ENCODE measurements around the gene ACTA2. TPM values are rescaled to one million over a fixed set of nuclear protein-coding genes. Genes with fewer than 3 reads are reported as not detected.

ACTA2 gene
- polyA plus RNA-seq, 3 donors, result 37.2 to 242 (median 231) TPM

DNA sequence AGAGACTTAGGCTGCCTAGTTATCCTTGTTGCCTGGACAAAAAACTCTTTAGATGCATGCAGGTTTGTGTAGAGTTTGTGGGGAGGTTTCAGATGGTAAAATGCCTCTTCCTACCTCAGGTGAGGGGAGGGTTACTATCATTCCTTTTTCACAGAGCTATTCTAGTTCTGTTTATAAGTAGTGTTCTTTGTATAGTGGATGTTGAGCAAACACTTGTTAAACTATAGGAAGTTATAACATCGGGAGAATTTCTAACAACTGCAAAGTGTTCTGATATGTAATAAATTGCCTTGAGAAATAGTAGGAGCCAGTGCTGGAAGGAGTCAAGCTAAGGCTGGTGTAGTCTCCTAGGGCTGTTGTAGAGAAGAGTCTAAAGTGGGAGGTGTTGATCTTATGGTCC is 31.4 kb upstream of the ACTA2 start:
- H3K27ac ChIP-seq (ENCODE audit: low read depth, low read length), result no peak overlapping the region
- 39 to 54% (median 44%) methylated on average over 1 of the region's 1 CpG for WGBS, 3 donors

DNA sequence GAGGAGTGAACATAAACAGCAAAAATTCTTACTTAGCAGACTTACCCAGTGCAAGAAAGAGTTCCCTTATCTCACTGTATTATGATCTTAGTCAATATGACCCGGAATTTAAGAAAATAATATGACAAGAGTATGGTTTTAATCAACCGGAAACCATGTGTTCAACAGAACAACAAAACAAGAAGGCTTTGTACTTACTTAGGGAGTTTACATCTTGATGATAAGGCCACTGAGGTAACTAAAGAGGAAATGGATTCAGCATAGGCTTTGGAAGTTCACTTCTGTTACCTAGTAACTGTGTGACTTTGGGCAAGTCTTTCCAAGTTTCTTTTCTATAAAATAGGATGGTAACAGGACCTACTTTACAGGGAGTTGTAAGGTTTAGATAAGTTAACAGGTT is 30.6 kb upstream of the ACTA2 start:
- 14 to 60% (median 53%) methylated on average over 2 of the region's 2 CpGs for WGBS, 3 donors
- no peak overlapping the region for H3K27ac ChIP-seq (ENCODE audit: low read depth, low read length)

DNA sequence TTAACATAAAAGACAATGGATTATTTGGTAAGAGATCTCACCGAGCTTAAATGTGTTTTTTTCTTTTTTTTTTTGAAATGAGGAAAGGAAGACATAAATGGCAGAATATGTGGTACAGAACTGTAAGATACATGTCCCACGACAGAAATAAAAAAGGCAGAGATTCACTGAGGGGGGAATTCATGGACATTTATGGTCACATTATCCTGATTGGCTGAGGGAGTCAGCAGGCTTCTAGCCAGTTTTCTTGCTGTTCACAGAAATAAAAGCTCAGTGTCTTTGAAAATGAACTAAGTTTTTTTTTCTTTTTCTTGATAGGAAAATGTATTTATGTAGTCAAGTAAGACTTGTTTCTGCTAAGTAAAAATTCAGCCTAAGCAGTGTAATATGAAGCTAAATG is 29.8 kb upstream of the ACTA2 start:
- WGBS, 3 donors, result 70 to 79% (median 76%) methylated on average over 2 of the region's 2 CpGs

GRCh38 chr10:88981435-88981834 is 28.9 kb upstream of the ACTA2 start:
- H3K27ac ChIP-seq (ENCODE audit: low read depth, low read length), result no peak overlapping the region
- WGBS, 3 donors, result 78 to 88% (median 83%) methylated on average over 5 of the region's 5 CpGs

More for the DNA sequence above, 29.8 kb upstream of the ACTA2 start:
- no peak overlapping the region for H3K27ac ChIP-seq (ENCODE audit: low read depth, low read length)

DNA sequence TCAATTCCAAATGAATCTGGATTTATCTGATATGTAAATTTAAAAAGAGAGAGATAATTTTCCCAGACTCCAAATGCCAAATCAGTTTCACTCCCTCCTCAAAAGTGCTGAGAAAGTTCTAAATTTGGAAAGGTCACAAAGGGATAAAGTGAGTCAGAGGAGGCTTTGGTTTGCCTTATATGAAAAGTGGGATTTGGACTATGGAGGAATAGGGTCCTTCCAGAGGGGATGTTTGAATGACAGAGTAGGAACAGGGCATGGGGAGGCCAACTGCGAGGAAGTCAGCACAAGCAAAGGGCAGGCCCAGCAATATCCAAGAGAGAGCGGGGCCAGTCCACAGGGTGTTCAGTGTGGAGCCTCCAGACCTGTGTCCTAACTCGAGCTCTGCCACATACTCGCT is 28.2 kb upstream of the ACTA2 start:
- WGBS, 3 donors, result 64 to 76% (median 69%) methylated on average over 4 of the region's 4 CpGs
- H3K27ac ChIP-seq (ENCODE audit: low read depth, low read length), result peak overlapping the region; percentile 54

- no peak overlapping the region for H3K27ac ChIP-seq (ENCODE audit: low read depth, low read length)
- 62 to 74% (median 64%) methylated on average over 4 of the region's 4 CpGs for WGBS, 3 donors
Observed at GRCh38 chr10:88980247-88980646, 27.7 kb upstream of the ACTA2 start.

DNA sequence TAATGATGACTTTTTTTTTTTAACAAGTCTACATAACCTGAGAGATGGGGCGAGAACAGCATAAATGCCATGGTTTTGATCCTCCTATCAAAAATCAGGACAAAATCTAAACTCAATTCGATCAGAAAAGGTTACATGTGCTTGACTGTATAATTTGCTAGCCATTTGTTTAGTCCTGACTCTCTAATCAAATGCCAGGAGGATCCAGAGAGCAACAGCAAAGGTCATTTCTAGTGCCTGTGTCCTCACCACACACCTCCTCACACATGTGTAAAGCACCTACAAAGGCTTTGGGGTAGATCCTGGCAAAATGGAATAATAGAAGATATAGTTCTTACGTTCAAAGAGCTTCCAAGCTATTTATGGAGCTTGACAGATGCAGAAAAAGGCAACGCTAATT is 27.0 kb upstream of the ACTA2 start:
- no peak overlapping the region for H3K27ac ChIP-seq (ENCODE audit: low read depth, low read length)
- WGBS, 3 donors, result 82 to 84% (median 82%) methylated on average over 4 of the region's 4 CpGs

- 23 to 64% (median 31%) methylated on average over 5 of the region's 5 CpGs for WGBS, 3 donors
Observed at GRCh38 chr10:88979153-88979562, 26.6 kb upstream of the ACTA2 start.

GRCh38 chr10:88978463-88978862 is 25.9 kb upstream of the ACTA2 start:
- peak overlapping the region; percentile 66 for H3K27ac ChIP-seq (ENCODE audit: low read depth, low read length)
- 93 to 95% (median 94%) methylated on average over 2 of the region's 2 CpGs for WGBS, 3 donors

More at GRCh38 chr10:88979153-88979562, 26.6 kb upstream of the ACTA2 start:
- no peak overlapping the region for H3K27ac ChIP-seq (ENCODE audit: low read depth, low read length)

DNA sequence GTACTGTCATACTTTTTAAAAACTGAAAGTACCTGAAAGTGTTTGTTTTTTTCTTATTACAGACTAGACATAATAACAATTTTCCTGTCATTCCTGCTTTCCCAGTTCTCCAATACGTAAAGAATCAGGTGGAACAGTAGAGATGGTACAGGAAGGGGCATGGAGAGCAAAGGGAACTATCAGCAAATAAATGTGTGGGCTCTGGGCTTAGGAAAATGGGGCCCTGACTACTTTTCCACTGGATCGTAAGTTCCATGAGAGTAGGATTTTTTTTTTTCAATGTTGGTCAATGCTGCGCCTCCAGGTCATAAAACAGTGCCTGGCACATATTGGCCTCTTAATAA is 22.8 kb upstream of the ACTA2 start:
- 49 to 58% (median 50%) methylated on average over 3 of the region's 3 CpGs for whole genome bisulfite sequencing, 3 donors
- no peak overlapping the region for H3K27ac ChIP-seq (ENCODE audit: low read depth, low read length)

DNA sequence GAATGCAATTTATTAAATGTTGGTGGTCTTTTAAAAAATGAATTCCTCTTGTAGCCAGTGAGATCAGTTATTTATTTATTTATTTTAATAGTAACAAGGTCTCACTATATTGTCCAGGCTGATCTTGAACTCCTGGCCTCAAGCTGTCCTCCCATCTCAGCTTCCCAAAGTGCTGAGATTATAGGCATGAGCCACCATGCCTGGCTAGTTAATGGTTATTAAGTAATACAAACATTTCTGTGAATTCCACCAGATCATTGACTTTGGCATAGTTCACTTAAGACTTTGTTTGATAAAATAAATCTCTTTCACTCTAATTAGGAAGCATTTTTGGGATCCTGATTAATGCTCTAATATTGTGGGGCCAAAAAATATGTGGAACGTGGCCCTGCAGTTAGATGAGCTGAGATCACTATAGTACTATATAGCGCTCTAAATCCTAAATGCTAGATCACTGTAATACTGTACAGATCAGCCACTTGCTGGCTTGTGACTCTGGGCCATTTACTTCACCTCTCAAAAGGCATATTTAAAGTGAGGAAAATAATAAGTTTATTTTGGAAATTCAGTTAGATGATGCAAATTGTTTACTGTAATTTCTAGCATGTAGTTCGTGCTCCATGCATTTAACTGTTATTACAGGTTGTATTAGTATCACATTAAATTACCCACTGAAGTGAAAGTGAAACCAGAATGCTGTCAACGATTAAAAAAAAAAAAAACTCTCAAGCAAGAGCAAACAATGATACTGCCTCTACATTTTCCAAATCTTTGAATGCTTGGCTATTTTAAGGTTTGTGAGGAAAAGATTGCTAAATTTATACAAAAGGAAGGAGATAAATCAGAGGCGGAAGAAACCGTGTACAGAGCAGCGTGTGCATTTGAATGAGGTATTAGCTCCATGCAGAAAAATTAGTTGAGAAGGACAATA is 22.1 kb upstream of the ACTA2 start:
- H3K27ac ChIP-seq (ENCODE audit: low read depth, low read length), result no peak overlapping the region
- WGBS, 3 donors, result 6 to 11% (median 10%) methylated on average over 7 of the region's 7 CpGs

GRCh38 chr10:88974012-88974411 is 21.4 kb upstream of the ACTA2 start:
- H3K27ac ChIP-seq (ENCODE audit: low read depth, low read length), result no peak overlapping the region
- 76 to 84% (median 77%) methylated on average over 3 of the region's 3 CpGs for WGBS, 3 donors

- 54 to 73% (median 59%) methylated on average over 5 of the region's 5 CpGs for WGBS, 3 donors
- no peak overlapping the region for H3K27ac ChIP-seq (ENCODE audit: low read depth, low read length)
Observed at GRCh38 chr10:88971221-88972061, 18.9 kb upstream of the ACTA2 start.

DNA sequence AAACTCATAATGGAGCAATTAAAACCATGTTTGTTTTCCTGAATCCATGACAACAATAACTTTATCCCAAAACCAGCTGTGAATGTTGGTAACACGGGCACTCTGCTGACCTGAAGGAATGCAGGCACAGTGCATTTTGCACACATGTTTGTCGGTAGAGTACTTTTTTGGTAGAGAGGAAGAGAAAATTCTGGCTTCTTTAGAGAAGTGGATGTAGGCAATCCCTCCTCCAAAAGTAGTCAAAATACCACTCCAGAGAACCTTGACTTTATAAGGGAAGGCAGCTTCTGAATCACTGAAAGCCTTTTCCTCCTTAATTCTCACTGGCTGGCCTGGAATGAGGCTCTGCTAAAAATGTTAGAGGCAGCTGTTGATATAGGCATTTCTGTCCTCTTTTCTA is 15.8 kb upstream of the ACTA2 start:
- H3K27ac ChIP-seq (ENCODE audit: low read depth, low read length), result no peak overlapping the region
- 62 to 81% (median 67%) methylated on average over 2 of the region's 2 CpGs for WGBS, 3 donors

DNA sequence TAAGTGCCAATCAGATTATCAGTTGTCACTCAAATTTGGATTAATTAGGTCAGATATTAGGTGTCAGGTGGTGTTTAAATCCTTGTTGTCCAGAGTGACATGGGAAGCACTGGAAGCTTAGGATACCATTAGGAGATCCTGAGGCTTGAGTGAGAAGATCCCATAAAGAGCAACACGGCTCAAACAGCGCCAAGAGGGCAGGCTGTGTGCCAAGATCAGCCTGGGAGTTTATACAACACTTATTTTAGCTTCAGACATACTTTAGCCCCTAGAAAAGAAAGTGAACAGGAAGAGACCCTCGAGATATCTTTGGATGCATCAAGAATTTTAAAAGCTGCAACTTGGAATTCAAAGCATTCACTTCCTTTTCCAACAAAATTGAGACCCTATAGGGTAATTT is 14.2 kb upstream of the ACTA2 start:
- WGBS, 3 donors, result 47 to 62% (median 60%) methylated on average over 3 of the region's 3 CpGs
- no peak overlapping the region for H3K27ac ChIP-seq (ENCODE audit: low read depth, low read length)

DNA sequence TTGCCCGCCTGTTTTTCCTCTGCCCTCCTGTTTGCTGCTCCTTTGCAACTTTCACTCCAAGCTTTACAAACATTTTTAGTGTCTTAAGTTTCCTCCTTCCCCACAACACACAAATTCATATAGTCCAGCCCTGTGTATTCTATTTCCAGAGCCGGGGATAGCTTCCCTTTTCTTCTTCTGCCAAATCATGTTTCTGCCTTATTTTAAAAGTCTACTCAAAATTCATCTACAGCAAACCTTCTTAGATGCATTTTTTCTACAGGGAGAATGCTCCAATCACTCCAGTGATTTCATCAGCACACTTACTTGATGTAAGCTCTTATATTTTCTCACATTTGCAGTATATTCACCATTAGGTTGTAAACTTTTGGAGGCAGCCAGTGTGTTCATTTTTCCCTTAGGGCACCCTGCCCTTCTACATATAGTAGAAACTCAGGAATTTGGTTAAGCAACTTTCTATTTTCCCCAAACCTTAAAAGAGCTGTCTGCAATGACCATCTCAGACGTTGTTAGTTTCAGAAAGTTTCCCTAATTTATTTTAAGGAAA is 12.4 kb upstream of the ACTA2 start:
- H3K27ac ChIP-seq (ENCODE audit: low read depth, low read length), result no peak overlapping the region
- WGBS, 3 donors, result 44 to 61% (median 44%) methylated on average over 3 of the region's 3 CpGs

GRCh38 chr10:88964360-88964759 is 11.8 kb upstream of the ACTA2 start:
- H3K27ac ChIP-seq (ENCODE audit: low read depth, low read length), result no peak overlapping the region
- WGBS, 3 donors, result 78 to 90% (median 83%) methylated on average over 1 of the region's 1 CpG

DNA sequence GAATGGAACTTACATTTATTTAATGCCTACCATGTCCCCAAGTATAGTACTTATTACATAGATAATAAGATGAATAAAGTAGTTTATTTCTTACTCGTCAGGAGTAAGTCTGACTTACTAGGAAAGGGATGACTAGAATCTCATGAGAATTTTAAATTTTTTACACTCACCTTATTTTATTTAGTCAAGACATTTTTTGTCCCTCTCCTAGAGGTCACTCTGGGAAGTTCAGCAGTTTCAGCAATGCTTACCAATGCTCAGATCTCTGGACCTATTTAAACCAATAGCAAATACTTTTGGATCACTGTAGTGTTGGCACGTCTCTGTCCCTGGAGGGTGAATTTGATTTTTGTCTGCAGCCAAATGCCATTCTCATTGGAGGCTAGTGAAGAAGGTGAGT is 10.7 kb upstream of the ACTA2 start:
- H3K27ac ChIP-seq (ENCODE audit: low read depth, low read length), result no peak overlapping the region
- 85 to 94% (median 90%) methylated on average over 2 of the region's 2 CpGs for WGBS, 3 donors

- 41 to 80% (median 50%) methylated on average over 2 of the region's 2 CpGs for WGBS, 3 donors
- no peak overlapping the region for H3K27ac ChIP-seq (ENCODE audit: low read depth, low read length)
Observed at GRCh38 chr10:88962336-88962735, 9.8 kb upstream of the ACTA2 start.

Measured in adipose tissue (tissue), 3 donors.